ENCODE measurements around the gene PFDN1. TPM values are rescaled to one million over a fixed set of nuclear protein-coding genes. Genes with fewer than 3 reads are reported as not detected.

Gene PFDN1
- total and polyA plus RNA-seq, 9 of the 15 experiments (the other 6 are each of a cell fraction or from before 2014, with no cell fraction given): 45.5 to 215 (median 78.0) TPM

DNA sequence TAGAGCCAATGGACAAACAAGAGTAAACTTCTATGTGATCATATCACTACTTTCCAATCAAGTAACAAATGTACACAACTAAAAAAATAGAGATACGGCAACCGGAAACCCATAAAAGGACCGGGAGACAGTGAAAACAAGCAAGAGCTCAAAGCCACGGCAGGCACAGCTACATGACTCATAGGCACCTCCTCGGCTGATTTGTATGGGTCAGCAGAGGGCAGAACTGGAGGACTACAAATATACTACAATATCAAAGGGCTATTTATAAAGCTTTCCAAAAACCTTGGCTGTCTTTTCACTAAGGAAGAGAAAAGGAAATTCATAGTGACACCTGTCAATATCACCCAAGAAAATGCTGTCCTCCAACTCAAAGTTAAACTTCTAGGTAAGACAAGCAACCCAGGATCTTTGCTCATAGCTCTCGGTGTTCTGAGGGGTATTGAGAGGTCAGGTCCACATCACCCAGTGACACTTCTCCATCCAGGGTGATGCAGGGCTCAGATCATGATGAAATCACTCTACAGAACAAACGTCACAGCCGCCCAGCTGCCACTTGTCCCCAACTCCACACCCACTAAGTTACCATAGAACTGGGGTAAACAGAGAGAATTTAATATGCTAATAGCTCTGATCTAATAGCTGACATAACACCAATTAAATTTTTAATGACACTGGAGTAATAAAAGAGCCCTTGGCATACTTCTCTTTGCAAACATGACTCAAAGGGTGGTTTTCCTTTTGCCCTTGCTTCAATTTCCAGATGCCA lies 41.3 kb downstream of the PFDN1 start (continued):
- TF ChIP-seq, protein P1, sequence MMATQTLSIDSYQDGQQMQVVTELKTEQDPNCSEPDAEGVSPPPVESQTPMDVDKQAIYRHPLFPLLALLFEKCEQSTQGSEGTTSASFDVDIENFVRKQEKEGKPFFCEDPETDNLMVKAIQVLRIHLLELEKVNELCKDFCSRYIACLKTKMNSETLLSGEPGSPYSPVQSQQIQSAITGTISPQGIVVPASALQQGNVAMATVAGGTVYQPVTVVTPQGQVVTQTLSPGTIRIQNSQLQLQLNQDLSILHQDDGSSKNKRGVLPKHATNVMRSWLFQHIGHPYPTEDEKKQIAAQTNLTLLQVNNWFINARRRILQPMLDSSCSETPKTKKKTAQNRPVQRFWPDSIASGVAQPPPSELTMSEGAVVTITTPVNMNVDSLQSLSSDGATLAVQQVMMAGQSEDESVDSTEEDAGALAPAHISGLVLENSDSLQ (IDR thresholded peaks at IDR 0.05): peak; percentile 52
- TF ChIP-seq, protein P2, sequence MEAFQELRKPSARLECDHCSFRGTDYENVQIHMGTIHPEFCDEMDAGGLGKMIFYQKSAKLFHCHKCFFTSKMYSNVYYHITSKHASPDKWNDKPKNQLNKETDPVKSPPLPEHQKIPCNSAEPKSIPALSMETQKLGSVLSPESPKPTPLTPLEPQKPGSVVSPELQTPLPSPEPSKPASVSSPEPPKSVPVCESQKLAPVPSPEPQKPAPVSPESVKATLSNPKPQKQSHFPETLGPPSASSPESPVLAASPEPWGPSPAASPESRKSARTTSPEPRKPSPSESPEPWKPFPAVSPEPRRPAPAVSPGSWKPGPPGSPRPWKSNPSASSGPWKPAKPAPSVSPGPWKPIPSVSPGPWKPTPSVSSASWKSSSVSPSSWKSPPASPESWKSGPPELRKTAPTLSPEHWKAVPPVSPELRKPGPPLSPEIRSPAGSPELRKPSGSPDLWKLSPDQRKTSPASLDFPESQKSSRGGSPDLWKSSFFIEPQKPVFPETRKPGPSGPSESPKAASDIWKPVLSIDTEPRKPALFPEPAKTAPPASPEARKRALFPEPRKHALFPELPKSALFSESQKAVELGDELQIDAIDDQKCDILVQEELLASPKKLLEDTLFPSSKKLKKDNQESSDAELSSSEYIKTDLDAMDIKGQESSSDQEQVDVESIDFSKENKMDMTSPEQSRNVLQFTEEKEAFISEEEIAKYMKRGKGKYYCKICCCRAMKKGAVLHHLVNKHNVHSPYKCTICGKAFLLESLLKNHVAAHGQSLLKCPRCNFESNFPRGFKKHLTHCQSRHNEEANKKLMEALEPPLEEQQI (IDR thresholded peaks at IDR 0.05): no peak
- TF ChIP-seq ZBTB17 (CRISPR knock-in tag; IDR thresholded peaks at IDR 0.05) (no peak), CBX3 (IDR thresholded peaks at IDR 0.05; ENCODE audit: borderline replicate concordance in 1 of 2, low read length in 2 of 2) (no peak), ZFPM2 (CRISPR knock-in tag; IDR thresholded peaks at IDR 0.05) (no peak), MTA3 (IDR thresholded peaks at IDR 0.05; ENCODE audit: borderline replicate concordance) (peak; percentile 75), KDM1A (IDR thresholded peaks at IDR 0.05) (no peak), SMARCC2 (IDR thresholded peaks at IDR 0.05; ENCODE audit: low read depth) (peak; percentile 76; the same call in 1 of the 2 replicates), BHLHE40 (IDR thresholded peaks at IDR 0.05; ENCODE audit: low read length) (0 out of 2 replicates have a peak, but pooled peaks have one; percentile 31), ILK (tag; IDR thresholded peaks at IDR 0.05; ENCODE audit: borderline replicate concordance, low read depth) (no peak)
- TF ChIP-seq, protein P3, sequence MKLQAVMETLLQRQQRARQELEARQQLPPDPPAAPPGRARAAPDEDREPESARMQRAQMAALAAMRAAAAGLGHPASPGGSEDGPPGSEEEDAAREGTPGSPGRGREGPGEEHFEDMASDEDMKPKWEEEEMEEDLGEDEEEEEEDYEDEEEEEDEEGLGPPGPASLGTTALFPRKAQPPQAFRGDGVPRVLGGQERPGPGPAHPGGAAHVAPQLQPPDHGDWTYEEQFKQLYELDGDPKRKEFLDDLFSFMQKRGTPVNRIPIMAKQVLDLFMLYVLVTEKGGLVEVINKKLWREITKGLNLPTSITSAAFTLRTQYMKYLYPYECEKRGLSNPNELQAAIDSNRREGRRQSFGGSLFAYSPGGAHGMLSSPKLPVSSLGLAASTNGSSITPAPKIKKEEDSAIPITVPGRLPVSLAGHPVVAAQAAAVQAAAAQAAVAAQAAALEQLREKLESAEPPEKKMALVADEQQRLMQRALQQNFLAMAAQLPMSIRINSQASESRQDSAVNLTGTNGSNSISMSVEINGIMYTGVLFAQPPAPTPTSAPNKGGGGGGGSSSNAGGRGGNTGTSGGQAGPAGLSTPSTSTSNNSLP (IDR thresholded peaks at IDR 0.05; ENCODE audit: borderline replicate concordance, low read depth, low read length): peak; percentile 52; the same call in 1 of the 2 replicates
- TF ChIP-seq, protein P4, sequence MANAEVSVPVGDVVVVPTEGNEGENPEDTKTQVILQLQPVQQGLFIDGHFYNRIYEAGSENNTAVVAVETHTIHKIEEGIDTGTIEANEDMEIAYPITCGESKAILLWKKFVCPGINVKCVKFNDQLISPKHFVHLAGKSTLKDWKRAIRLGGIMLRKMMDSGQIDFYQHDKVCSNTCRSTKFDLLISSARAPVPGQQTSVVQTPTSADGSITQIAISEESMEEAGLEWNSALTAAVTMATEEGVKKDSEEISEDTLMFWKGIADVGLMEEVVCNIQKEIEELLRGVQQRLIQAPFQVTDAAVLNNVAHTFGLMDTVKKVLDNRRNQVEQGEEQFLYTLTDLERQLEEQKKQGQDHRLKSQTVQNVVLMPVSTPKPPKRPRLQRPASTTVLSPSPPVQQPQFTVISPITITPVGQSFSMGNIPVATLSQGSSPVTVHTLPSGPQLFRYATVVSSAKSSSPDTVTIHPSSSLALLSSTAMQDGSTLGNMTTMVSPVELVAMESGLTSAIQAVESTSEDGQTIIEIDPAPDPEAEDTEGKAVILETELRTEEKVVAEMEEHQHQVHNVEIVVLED (CRISPR knock-in tag; IDR thresholded peaks at IDR 0.05): no peak
- TF ChIP-seq, protein P5, sequence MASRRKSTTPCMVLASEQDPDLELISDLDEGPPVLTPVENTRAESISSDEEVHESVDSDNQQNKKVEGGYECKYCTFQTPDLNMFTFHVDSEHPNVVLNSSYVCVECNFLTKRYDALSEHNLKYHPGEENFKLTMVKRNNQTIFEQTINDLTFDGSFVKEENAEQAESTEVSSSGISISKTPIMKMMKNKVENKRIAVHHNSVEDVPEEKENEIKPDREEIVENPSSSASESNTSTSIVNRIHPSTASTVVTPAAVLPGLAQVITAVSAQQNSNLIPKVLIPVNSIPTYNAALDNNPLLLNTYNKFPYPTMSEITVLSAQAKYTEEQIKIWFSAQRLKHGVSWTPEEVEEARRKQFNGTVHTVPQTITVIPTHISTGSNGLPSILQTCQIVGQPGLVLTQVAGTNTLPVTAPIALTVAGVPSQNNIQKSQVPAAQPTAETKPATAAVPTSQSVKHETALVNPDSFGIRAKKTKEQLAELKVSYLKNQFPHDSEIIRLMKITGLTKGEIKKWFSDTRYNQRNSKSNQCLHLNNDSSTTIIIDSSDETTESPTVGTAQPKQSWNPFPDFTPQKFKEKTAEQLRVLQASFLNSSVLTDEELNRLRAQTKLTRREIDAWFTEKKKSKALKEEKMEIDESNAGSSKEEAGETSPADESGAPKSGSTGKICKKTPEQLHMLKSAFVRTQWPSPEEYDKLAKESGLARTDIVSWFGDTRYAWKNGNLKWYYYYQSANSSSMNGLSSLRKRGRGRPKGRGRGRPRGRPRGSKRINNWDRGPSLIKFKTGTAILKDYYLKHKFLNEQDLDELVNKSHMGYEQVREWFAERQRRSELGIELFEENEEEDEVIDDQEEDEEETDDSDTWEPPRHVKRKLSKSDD (conservative IDR thresholded peaks at IDR 0.05; ENCODE audit: low read length): no peak

Measured in K562 (cell line).